Measurements from ENCODE around the gene GAS7.

- TF ChIP-seq POLR2AphosphoS5 (IDR thresholded peaks at IDR 0.05) = no peak
- TF ChIP-seq CTCF (IDR thresholded peaks at IDR 0.05) = no peak
- TF ChIP-seq POLR2A (IDR thresholded peaks at IDR 0.05) = no peak
Measured at GRCh38 chr17:10033449-10033848, 165.0 kb downstream of the GAS7 start.

Measured in prostate gland (tissue), 2 donors.